ACC112 (cell line): ENCODE data around the gene MACROD2.
"Not testable (repeated sequence)": the region's sequence is repeated elsewhere in the genome, so short reads cannot be mapped to it uniquely, and the experiment has no call there.

ENCODE experiments used
- H2AFZ ChIP-seq: fragments of 200-600 bp; sonication (generic); one replicate; pipeline ENCODE4 v1.6.0; 2017; ENCODE audit warnings: antibody characterized with exemption, low read length; ENCODE audit not compliant: unreplicated experiment
- H3K27ac ChIP-seq: fragments of 200-600 bp; sonication (generic); 2 replicates; pipeline ENCODE4 v1.5.1; 2014; ENCODE audit warnings: low read depth, mild to moderate bottlenecking, antibody characterized with exemption, low read length, moderate library complexity
- H3K27me3 ChIP-seq: fragments of 200-600 bp; sonication (generic); 2 replicates; pipeline ENCODE4 v1.6.1; 2014; ENCODE audit warnings: mild to moderate bottlenecking, antibody characterized with exemption, low read length, moderate library complexity, mixed read lengths; ENCODE audit not compliant: insufficient read depth
- H3K36me3 ChIP-seq: fragments of 200-600 bp; sonication (generic); 2 replicates; pipeline ENCODE4 v1.6.1; 2016; ENCODE audit warnings: mild to moderate bottlenecking, antibody characterized with exemption, low read length, moderate library complexity, mixed read lengths; ENCODE audit not compliant: insufficient read depth
- H3K4me1 ChIP-seq: fragments of 200-600 bp; sonication (generic); one replicate; pipeline ENCODE4 v1.6.1; 2016; ENCODE audit warnings: low read length, mixed read lengths; ENCODE audit not compliant: insufficient read depth, unreplicated experiment, control insufficient read depth
- H3K4me3 ChIP-seq: fragments of 200-600 bp; sonication (generic); 2 replicates; pipeline ENCODE4 v1.5.1; 2014; ENCODE audit warnings: mild to moderate bottlenecking, low read depth, low read length
- H3K79me2 ChIP-seq: fragments of 200-600 bp; sonication (generic); one replicate; pipeline ENCODE4 v1.6.0; 2016; ENCODE audit warnings: low read length; ENCODE audit not compliant: control insufficient read depth, unreplicated experiment, insufficient read depth

Gene MACROD2

GRCh38 chr20:14989535-14990290 lies 994.4 kb downstream of the MACROD2 start:
- no peak overlapping the region for H2AFZ ChIP-seq
- H3K4me3 ChIP-seq = no peak overlapping the region
- no peaks in the 10 kb centered on the region for H3K27me3 ChIP-seq
- no peak overlapping the region for H3K27ac ChIP-seq
- peaks cover 12% of the 10 kb centered on the region for H3K4me1 ChIP-seq
- no peaks in the 10 kb centered on the region for H3K79me2 ChIP-seq
- no peaks in the 10 kb centered on the region for H3K36me3 ChIP-seq

GRCh38 chr20:14991023-14991422 lies 995.7 kb downstream of the MACROD2 start:
- Histone ChIP-seq H3K27me3 (no peaks in the 10 kb centered on the region), H3K4me3 (no peak overlapping the region), H3K4me1 (peaks cover 12% of the 10 kb centered on the region), H2AFZ (no peak overlapping the region), H3K79me2 (no peaks in the 10 kb centered on the region), H3K27ac (no peak overlapping the region), H3K36me3 (no peaks in the 10 kb centered on the region)

GRCh38 chr20:14992153-14992552 lies 996.8 kb downstream of the MACROD2 start:
- Histone ChIP-seq H2AFZ (no peak overlapping the region), H3K4me3 (no peak overlapping the region), H3K27me3 (no peaks in the 10 kb centered on the region), H3K27ac (no peak overlapping the region), H3K4me1 (peaks cover 12% of the 10 kb centered on the region), H3K36me3 (no peaks in the 10 kb centered on the region), H3K79me2 (no peaks in the 10 kb centered on the region)

GRCh38 chr20:14992961-14993360 lies 997.6 kb downstream of the MACROD2 start:
- no peaks in the 10 kb centered on the region for H3K36me3 ChIP-seq
- no peak overlapping the region for H3K27ac ChIP-seq
- H3K27me3 ChIP-seq = no peaks in the 10 kb centered on the region
- H3K79me2 ChIP-seq = no peaks in the 10 kb centered on the region
- H3K4me3 ChIP-seq = no peak overlapping the region
- H3K4me1 ChIP-seq = peaks cover 12% of the 10 kb centered on the region
- no peak overlapping the region for H2AFZ ChIP-seq

GRCh38 chr20:14996883-14997672 lies 1001.8 kb downstream of the MACROD2 start:
- no peak overlapping the region for H2AFZ ChIP-seq
- no peak overlapping the region for H3K27ac ChIP-seq
- H3K79me2 ChIP-seq = no peaks in the 10 kb centered on the region
- H3K27me3 ChIP-seq = no peaks in the 10 kb centered on the region
- no peak overlapping the region for H3K4me3 ChIP-seq
- no peaks in the 10 kb centered on the region for H3K36me3 ChIP-seq
- peaks cover 5% of the 10 kb centered on the region for H3K4me1 ChIP-seq

GRCh38 chr20:14997791-14998190 lies 1002.5 kb downstream of the MACROD2 start:
- H3K27me3 ChIP-seq = no peaks in the 10 kb centered on the region
- no peaks in the 10 kb centered on the region for H3K4me1 ChIP-seq
- H3K36me3 ChIP-seq = no peaks in the 10 kb centered on the region
- H2AFZ ChIP-seq = no peak overlapping the region
- H3K4me3 ChIP-seq = no peak overlapping the region
- H3K27ac ChIP-seq = no peak overlapping the region
- H3K79me2 ChIP-seq = no peaks in the 10 kb centered on the region

- no peaks in the 10 kb centered on the region for H3K79me2 ChIP-seq
- no peak overlapping the region for H2AFZ ChIP-seq
- no peak overlapping the region for H3K27ac ChIP-seq
- H3K4me1 ChIP-seq = no peaks in the 10 kb centered on the region
- H3K4me3 ChIP-seq = no peak overlapping the region
- H3K27me3 ChIP-seq = no peaks in the 10 kb centered on the region
- H3K36me3 ChIP-seq = no peaks in the 10 kb centered on the region
These were observed 1010.1 kb downstream of the MACROD2 start for GRCh38 chr20:15005300-15005986.

- Histone ChIP-seq H3K27ac (no peak overlapping the region), H3K27me3 (no peaks in the 10 kb centered on the region), H3K79me2 (no peaks in the 10 kb centered on the region), H2AFZ (no peak overlapping the region), H3K36me3 (no peaks in the 10 kb centered on the region), H3K4me1 (no peaks in the 10 kb centered on the region), H3K4me3 (no peak overlapping the region)
These were observed 1016.3 kb downstream of the MACROD2 start for GRCh38 chr20:15011631-15012030.

GRCh38 chr20:15012566-15012965 lies 1017.2 kb downstream of the MACROD2 start:
- Histone ChIP-seq H3K79me2 (no peaks in the 10 kb centered on the region), H3K4me3 (no peak overlapping the region), H3K36me3 (no peaks in the 10 kb centered on the region), H3K27me3 (no peaks in the 10 kb centered on the region), H3K4me1 (no peaks in the 10 kb centered on the region), H2AFZ (no peak overlapping the region), H3K27ac (no peak overlapping the region)

GRCh38 chr20:15016875-15017274 lies 1021.6 kb downstream of the MACROD2 start:
- not testable (repeated sequence) for H3K36me3 ChIP-seq, H3K27ac ChIP-seq, H3K79me2 ChIP-seq, H3K27me3 ChIP-seq, H3K4me3 ChIP-seq, H2AFZ ChIP-seq, H3K4me1 ChIP-seq
